Measurements from ENCODE around the gene CRB2.

- no peak for TF ChIP-seq CTCF (conservative IDR thresholded peaks at IDR 0.05 in 1 of 2, IDR thresholded peaks at IDR 0.05 in 1 of 2; ENCODE audit: low read depth in 1 of 2, low read length in 2 of 2)
- no peak for TF ChIP-seq EZH2 (IDR thresholded peaks at IDR 0.05; ENCODE audit: low read length, missing control alignments)
These were observed 50.8 kb downstream of the CRB2 start for GRCh38 chr9:123406691-123407216.

Measured in fibroblast of lung (primary cell).